HL-60/S4 treated with retinoic acid at 250 ng/mL for 4 days and 3 days (cell line): ENCODE measurements around the gene SLC26A11.
"Not testable (repeated sequence)": the region's sequence is repeated elsewhere in the genome, so short reads cannot be mapped to it uniquely, and the experiment has no call there.

Source experiments
- in situ Hi-C: fragments of 300-500 bp; cut with MboI; formaldehyde crosslinking; loops from 2 replicates; pipeline ENCODE4 v1.7.0; 2022; ENCODE audit warnings: low sequenced_read_pairs

The SLC26A11 gene

GRCh38 chr17:80237386-80237785, 17.2 kb downstream of the SLC26A11 start:
- in situ Hi-C loops, result no loop called here

DNA sequence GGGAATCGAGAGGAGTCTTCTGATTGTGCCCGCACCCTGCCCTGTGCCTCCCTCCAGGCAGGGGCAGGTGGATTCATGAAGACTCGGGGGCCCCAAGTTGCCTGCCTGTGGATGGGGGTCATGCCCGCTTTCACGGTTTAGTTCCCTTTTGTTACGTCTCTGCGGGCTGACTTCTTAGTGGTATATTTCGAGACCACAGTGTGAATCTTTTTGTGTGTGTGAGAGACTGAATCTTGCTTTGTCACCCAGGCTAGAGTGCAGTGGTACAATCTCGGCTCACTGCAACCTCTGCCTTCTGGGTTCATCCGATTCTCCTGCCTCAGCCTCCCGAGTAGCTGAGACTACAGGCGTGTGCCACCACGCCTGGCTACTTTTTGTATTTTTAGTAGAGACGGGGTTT, 22.3 kb downstream of the SLC26A11 start:
- in situ Hi-C loops, result no loop called here

GRCh38 chr17:80243526-80244433, 23.6 kb downstream of the SLC26A11 start:
- in situ Hi-C loops, result no loop called here

- in situ Hi-C loops, result not testable (repeated sequence)
These were observed 24.2 kb downstream of the SLC26A11 start for GRCh38 chr17:80244448-80244847.

DNA sequence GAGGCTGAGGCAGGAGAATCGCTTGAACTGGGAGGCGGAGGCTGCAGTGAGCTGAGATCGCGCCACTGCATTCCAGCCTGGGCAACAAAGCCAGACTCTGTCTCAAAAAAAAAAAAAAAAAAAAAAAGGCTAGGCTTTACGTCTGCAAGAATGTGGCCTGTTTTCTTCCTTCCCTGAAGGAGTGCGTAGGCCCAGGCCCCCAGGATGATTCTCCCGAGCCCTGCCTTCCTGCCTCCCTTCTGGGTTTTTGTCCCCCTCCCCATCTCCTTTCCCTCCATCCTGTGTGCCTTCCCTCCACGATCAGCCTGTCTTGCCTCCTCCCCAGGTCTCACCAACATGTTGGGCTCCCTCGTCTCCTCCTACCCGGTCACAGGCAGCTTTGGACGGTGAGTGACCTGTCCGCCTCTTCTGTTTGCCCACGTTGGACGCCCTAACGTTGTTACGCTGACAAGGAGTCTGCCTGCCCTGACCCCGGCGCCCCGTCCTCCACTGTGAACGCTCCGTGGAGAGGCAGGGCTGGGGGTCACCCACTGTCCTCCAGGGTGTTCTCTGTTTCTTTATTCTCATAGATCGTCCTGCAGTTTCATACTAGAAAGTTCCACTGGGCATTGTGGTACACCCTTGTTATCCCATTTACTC, 24.8 kb downstream of the SLC26A11 start:
- in situ Hi-C loops, result no loop called here

DNA sequence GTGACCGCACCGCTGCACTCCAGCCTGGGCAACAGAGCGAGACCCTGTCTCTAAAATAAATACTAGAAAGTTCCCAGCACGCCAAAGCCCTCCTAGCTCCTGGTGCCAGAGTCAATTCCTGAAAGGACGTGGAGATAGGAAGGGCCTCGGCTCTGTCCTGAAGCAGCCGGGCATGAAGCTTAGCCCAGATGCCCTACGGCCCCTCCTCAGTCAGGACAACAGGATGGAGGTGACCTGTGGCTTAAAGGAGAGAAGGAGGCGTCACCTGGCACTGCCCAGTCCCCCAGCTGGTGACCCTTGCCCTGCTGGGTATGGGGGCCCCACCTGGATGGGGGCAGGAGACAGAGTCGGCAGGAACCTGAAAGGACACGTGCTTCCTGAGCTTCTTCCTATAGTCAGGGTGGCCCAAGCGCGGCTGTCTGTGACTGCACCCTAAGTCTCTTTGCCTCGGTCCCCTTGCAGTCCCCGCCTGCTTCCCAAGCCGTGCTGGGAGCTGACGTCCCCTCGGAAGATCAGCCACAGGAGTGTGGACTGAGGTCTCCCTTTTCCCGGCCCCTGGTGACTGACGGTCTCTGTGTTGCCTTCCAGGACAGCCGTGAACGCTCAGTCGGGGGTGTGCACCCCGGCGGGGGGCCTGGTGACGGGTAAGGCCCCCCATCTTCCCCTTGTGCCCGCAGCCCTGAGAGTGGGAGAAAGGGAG, 25.5 kb downstream of the SLC26A11 start:
- in situ Hi-C loops, result no loop called here

- in situ Hi-C loops, result no loop called here
These were observed 26.0 kb downstream of the SLC26A11 start for GRCh38 chr17:80246266-80246681.

- in situ Hi-C loops, result no loop called here
These were observed 26.5 kb downstream of the SLC26A11 start for GRCh38 chr17:80246726-80247125.

DNA sequence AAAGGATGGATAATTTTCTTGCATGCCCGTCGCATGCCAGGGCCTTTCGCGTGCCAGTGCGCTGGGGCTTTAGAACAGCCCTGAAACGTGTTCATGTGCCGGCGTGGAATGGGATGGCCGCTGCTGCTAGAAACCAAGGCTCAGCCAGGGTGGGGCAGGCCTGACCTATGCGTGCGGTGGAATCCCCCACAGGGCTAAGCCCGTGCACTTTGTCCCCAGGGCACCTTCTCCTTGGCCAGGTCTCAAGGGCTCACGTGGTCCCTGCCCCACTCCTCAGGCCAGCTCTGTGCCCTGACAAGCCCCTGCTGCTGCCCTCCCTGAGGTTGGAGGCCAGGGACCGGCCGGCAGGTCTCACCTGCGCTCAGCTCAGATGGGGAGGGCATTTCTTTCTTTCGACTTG, 27.3 kb downstream of the SLC26A11 start:
- in situ Hi-C loops, result no loop called here

GRCh38 chr17:80248001-80248893, 28.0 kb downstream of the SLC26A11 start:
- in situ Hi-C loops, result no loop called here

DNA sequence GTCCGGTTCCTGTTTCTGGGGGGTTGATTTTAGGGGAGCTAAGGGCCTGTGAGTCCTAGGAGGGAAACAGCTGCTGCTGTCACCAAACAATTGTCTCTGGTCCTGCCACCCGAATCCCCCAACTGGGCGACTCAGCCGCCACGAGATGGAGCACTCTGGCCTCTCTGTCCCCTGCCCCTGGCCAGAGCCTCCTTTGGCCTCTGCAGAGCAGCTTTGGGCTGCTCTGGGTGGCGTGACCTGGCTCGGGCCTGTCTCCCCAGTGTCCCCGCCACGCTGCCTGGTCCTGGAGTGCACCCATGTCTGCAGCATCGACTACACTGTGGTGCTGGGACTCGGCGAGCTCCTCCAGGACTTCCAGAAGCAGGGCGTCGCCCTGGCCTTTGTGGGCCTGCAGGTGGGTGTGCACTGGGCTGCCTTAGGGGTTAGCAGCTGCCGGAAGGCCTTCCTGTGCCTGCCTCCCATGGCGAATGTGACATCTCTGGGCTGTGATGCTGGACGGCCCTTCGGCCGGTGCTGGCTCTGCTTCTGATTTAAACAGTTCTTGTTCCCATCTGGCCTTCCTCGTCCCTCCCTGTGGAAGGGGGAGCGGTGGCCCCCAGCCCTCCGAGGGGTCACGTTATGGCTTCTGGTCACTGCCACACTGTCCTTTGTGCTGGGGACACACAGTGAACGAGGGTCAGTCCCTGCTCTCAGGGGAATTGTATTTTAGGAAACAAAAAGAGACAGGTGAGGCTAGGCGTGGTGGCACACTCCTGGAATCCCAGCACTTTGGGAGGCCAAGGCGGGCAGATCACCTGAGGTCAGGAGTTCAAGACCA, 28.9 kb downstream of the SLC26A11 start:
- in situ Hi-C loops, result no loop called here

DNA sequence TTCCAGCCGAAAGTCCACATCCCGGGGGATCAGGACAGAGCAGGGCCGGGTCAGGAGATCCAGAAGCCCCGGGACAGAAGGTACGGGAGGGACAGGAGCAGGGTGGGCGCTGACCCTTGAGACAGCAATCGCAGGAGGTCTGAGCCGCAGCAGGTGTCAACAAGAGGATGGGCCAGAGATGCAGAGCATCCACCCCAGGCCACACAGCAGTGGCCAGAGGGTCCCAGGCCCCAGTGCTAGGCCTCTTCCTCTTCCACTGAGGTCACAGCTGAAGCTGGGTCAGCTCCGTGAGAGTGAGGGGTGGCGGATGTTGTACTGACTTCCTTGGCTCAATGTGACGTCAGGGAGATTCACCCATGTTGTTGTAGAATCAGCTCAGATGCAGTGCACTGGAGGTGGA, 31.7 kb downstream of the SLC26A11 start:
- in situ Hi-C loops, result no loop called here

GRCh38 chr17:80252871-80253270, 32.6 kb downstream of the SLC26A11 start:
- in situ Hi-C loops, result no loop called here

GRCh38 chr17:80253631-80254395, 33.6 kb downstream of the SLC26A11 start:
- in situ Hi-C loops, result no loop called here

- in situ Hi-C loops, result no loop called here
These were observed 34.4 kb downstream of the SLC26A11 start for GRCh38 chr17:80254396-80255251.

GRCh38 chr17:80256034-80256350, 35.8 kb downstream of the SLC26A11 start:
- in situ Hi-C loops, result no loop called here

- in situ Hi-C loops, result no loop called here
These were observed 37.5 kb downstream of the SLC26A11 start for GRCh38 chr17:80257716-80258213.

GRCh38 chr17:80258296-80258695, 38.1 kb downstream of the SLC26A11 start:
- in situ Hi-C loops, result not testable (repeated sequence)
